Measurements from ENCODE around the gene LRMDA. TPM values are rescaled to one million over a fixed set of nuclear protein-coding genes. Genes with fewer than 3 reads are reported as not detected.

LRMDA gene
- total RNA-seq, 4 donors from 2014 or later, result 1.5 to 15.7 (median 4.6) TPM

GRCh38 chr10:76354921-76355320, 923.5 kb downstream of the LRMDA start:
- TF ChIP-seq CTCF (IDR thresholded peaks at IDR 0.05) (no peak), POLR2A (IDR thresholded peaks at IDR 0.05) (no peak)
- no peaks in the 10 kb centered on the region for H3K36me3 ChIP-seq
- no peak for DNase-seq
- H3K9me3 ChIP-seq, result no peaks in the 10 kb centered on the region
- intact Hi-C loops (cut with DNase I; ENCODE audit: low total_unique reads), result no loop called here
- H3K27ac ChIP-seq, result no peak overlapping the region
- no peaks in the 10 kb centered on the region for H3K4me1 ChIP-seq
- no peaks in the 10 kb centered on the region for H3K27me3 ChIP-seq
- H3K4me3 ChIP-seq, result no peak overlapping the region

- no peaks in the 10 kb centered on the region for H3K27me3 ChIP-seq
- DNase-seq, result no peak
- TF ChIP-seq POLR2A (IDR thresholded peaks at IDR 0.05) (no peak), CTCF (IDR thresholded peaks at IDR 0.05) (no peak)
- no peak overlapping the region for H3K4me3 ChIP-seq
- no peaks in the 10 kb centered on the region for H3K4me1 ChIP-seq
- no peaks in the 10 kb centered on the region for H3K36me3 ChIP-seq
- H3K9me3 ChIP-seq, result no peaks in the 10 kb centered on the region
- H3K27ac ChIP-seq, result no peak overlapping the region
- intact Hi-C loops (cut with DNase I; ENCODE audit: low total_unique reads), result no loop called here
Observed at GRCh38 chr10:76356557-76356956, 925.1 kb downstream of the LRMDA start.

DNA sequence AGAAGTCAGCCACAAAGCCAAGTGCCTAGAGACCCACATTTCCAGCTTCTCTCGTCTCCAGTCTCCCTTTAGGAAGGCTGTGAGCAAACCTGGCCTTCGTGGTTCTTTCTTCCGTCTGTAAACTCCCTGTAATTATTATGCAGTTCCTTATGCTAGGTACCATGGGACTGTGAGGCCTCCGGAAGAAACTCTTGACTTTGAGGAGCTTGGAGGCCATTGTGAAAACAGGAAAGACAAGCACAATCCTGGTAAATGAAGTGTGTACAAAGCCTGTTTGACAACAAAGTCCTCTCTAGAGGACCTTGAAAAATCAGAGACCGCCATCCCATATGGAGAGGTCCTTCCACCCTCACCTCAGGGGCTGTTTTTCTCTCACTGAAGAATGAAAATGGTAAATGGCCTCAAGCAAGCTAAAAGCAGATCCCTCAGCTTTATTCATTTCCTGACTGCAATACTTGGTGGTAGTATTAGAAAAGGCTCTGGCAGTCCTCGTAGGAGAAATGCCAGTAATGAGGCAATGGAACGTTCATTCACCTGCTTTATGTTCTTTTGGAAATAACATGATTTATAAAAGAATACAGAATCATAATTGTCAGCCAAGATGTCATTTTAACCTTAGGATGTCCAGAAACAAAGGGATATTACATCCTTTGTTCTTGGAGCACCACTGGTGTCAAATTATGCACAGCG, 926.4 kb downstream of the LRMDA start:
- H3K4me1 ChIP-seq, result no peaks in the 10 kb centered on the region
- intact Hi-C loops (cut with DNase I; ENCODE audit: low total_unique reads), result no loop called here
- H3K27me3 ChIP-seq, result no peaks in the 10 kb centered on the region
- TF ChIP-seq CTCF (IDR thresholded peaks at IDR 0.05) (no peak), POLR2A (IDR thresholded peaks at IDR 0.05) (no peak)
- H3K4me3 ChIP-seq, result no peak overlapping the region
- no peak overlapping the region for H3K27ac ChIP-seq
- no peaks in the 10 kb centered on the region for H3K36me3 ChIP-seq
- no peaks in the 10 kb centered on the region for H3K9me3 ChIP-seq
- DNase-seq, result no peak

DNA sequence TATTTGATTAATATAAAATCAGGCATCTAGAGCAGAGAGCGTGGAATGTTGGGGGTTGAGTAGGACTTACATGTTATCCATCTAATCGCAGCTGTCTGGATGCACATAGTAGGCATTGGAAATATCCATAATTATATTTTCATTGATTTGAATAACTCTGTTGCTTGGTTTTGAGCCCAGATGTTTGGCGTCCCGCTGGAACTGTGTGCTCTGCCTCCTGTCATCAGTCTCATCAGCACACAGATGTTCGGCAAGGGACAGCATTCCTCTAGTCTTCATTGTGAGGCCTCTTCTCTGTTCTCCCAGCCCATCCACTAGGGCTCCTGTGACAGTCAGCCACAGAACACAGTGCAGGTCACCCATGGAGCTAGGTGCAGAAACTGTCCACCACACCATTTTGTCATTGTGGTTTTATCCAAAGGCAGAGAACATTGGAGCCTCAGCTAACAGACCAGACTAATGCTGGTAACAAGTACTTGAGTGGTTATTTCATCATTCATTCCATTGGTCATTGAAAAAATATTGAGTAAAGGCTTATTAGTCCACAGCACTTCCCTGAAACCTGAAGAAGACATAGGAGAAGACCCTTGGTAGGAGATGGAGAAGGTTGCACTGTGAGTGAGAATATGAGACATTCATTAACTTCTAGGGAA, 927.4 kb downstream of the LRMDA start:
- no peaks in the 10 kb centered on the region for H3K9me3 ChIP-seq
- intact Hi-C loops (cut with DNase I; ENCODE audit: low total_unique reads), result no loop called here
- DNase-seq, result no peak

More for the DNA sequence above, 927.4 kb downstream of the LRMDA start:
- Histone ChIP-seq H3K36me3 (no peaks in the 10 kb centered on the region), H3K4me3 (no peak overlapping the region), H3K4me1 (no peaks in the 10 kb centered on the region), H3K27ac (no peak overlapping the region), H3K27me3 (no peaks in the 10 kb centered on the region)
- no peak for TF ChIP-seq CTCF (IDR thresholded peaks at IDR 0.05)
- no peak for TF ChIP-seq POLR2A (IDR thresholded peaks at IDR 0.05)
